HepG2 (cell line): ENCODE results near the gene GUK1. TPM values are rescaled to one million over a fixed set of nuclear protein-coding genes. Genes with fewer than 3 reads are reported as not detected.

Experiments used
- ATAC-seq: fragments of 200-7000 bp; cut with Tn5 transposase; 3 replicates; pipeline ENCODE4 v1.9.1; 2020; ENCODE audit warnings: mild to moderate bottlenecking, moderate library complexity
- BruUV-seq: library from RNA; stranded (reverse); fragments of 400-500 nt; replicated peaks from 2 replicates; lab custom pipeline; 2021; lab: Mats Ljungman, UMichigan
- CTCF ChIA-PET: fragments of 300-600 bp; formaldehyde crosslinking; extraction: SDS; loops from one replicate; lab custom pipeline; 2021; ENCODE audit warnings: low total read pairs, inconsistent platforms, low intra/inter-chr PET ratio; lab: Yijun Ruan, JAX
- POLR2A ChIA-PET: fragments of 350-600 bp; sonication (Branson Sonifier 250); formaldehyde crosslinking; loops from one replicate; lab custom pipeline; 2020; ENCODE audit warnings: antibody characterized with exemption, inconsistent platforms; lab: Yijun Ruan, JAX
- DNase-seq: peaks from one replicate; pipeline ENCODE4 v3.0.0-alpha.2; 2015; ENCODE audit warnings: low spot score
- FAIRE-seq: peaks from 3 replicates; lab custom pipeline; 2011; peaks lifted over from hg19 to GRCh38; lab: Jason Lieb, UNC
- H2AFZ ChIP-seq: one replicate; pipeline ENCODE4 v1.6.1; 2011; ENCODE audit warnings: low read length, inconsistent platforms
- H3K27ac ChIP-seq: fragments of 300-600 bp; 3 replicates; pipeline ENCODE4 v1.8.0; 2011; ENCODE audit warnings: mixed run types, mild to moderate bottlenecking, mixed read lengths, low read length, inconsistent platforms; ENCODE audit not compliant: insufficient read depth; ENCODE audit errors: extremely low read length
- H3K27me3 ChIP-seq, 2 experiments: fragments of 200-600 bp in 1 of 2; 2 replicates in 1 of 2; 3 replicates in 1 of 2; pipeline versions ENCODE4 v1.6.0 to v1.8.0; 2011; ENCODE audit warnings: low read length in 2 of 2, mild to moderate bottlenecking in 2 of 2, moderate library complexity in 2 of 2, inconsistent platforms in 1 of 2; ENCODE audit not compliant: insufficient read depth in 2 of 2, control insufficient read depth in 1 of 2
- H3K36me3 ChIP-seq, 2 experiments: fragments of 200-600 bp in 1 of 2; replicated peaks in 1 of 2; 2 replicates in 1 of 2; 3 replicates in 1 of 2; pipeline versions ENCODE4 v1.5.1 to v1.8.0; 2011; ENCODE audit warnings: low read length in 2 of 2, inconsistent platforms in 1 of 2; ENCODE audit not compliant: insufficient read depth in 2 of 2, control insufficient read depth in 1 of 2
- H3K4me1 ChIP-seq: 2 replicates; pipeline ENCODE4 v1.5.1; 2012; ENCODE audit warnings: low read length, inconsistent platforms; ENCODE audit not compliant: insufficient read depth
- H3K4me2 ChIP-seq: 2 replicates; pipeline ENCODE4 v1.6.0; 2011; ENCODE audit warnings: low read depth, low read length, inconsistent platforms
- H3K4me3 ChIP-seq, 3 experiments: fragments of 200-600 bp in 1 of 3; sonication (generic), shearing (Covaris generic) in 1 of 3; replicated peaks in 1 of 3; 2 replicates each; pipeline ENCODE4 v1.5.1; 2011 to 2016; ENCODE audit warnings: low read length in 3 of 3, inconsistent platforms in 2 of 3, low read depth in 2 of 3, mild to moderate bottlenecking in 2 of 3, control low read depth in 1 of 3, mixed read lengths in 1 of 3; ENCODE audit not compliant: insufficient read depth in 1 of 3
- H3K79me2 ChIP-seq: one replicate; pipeline ENCODE4 v1.6.1; 2011; ENCODE audit warnings: low read length, inconsistent platforms; ENCODE audit not compliant: insufficient read depth
- H3K9ac ChIP-seq: 2 replicates; pipeline ENCODE4 v1.6.0; 2011; ENCODE audit warnings: mild to moderate bottlenecking, low read depth, low read length, inconsistent platforms; ENCODE audit not compliant: insufficient read depth
- H3K9me3 ChIP-seq: 2 replicates; pipeline ENCODE4 v1.5.1; 2012; ENCODE audit warnings: mild to moderate bottlenecking, low read length
- H4K20me1 ChIP-seq: 2 replicates; pipeline ENCODE4 v1.6.0; 2011; ENCODE audit warnings: inconsistent platforms, mild to moderate bottlenecking, low read length, moderate library complexity; ENCODE audit not compliant: insufficient read depth
- HNRNPH1 ChIP-seq: fragments of 200-400 bp; formaldehyde crosslinking; optimal IDR thresholded peaks from 2 replicates; pipeline ENCODE3; 2017; ENCODE audit warnings: mild to moderate bottlenecking, low read depth, low read length
- HNRNPLL ChIP-seq: fragments of 200-400 bp; formaldehyde crosslinking; IDR thresholded peaks from 2 replicates; pipeline ENCODE4 v1.6.1; 2017; ENCODE audit warnings: mild to moderate bottlenecking, low read depth, low read length; ENCODE audit not compliant: poor library complexity, severe bottlenecking
- RFX5 ChIP-seq: IDR thresholded peaks from 2 replicates; pipeline ENCODE4 v1.6.1; 2011; ENCODE audit warnings: low read depth, low read length, improper control_type of control experiment
- SETDB1 ChIP-seq: sonication (generic); formaldehyde crosslinking; IDR thresholded peaks from 2 replicates; pipeline ENCODE4 v1.5.1; 2020; ENCODE audit warnings: missing genetic modification reagents, mild to moderate bottlenecking, borderline replicate concordance
- SMC3 ChIP-seq: IDR thresholded peaks from 2 replicates; pipeline ENCODE4 v1.6.1; 2011; ENCODE audit warnings: low read length, improper control_type of control experiment
- SNAPC2 ChIP-seq: sonication (generic); formaldehyde crosslinking; IDR thresholded peaks from 2 replicates; pipeline ENCODE4 v1.8.1; 2022; ENCODE audit warnings: mild to moderate bottlenecking, missing genetic modification reagents
- THYN1 ChIP-seq: sonication (generic); formaldehyde crosslinking; IDR thresholded peaks from 2 replicates; pipeline ENCODE4 v1.8.1; 2023; ENCODE audit warnings: low read depth, mild to moderate bottlenecking, moderate library complexity, missing genetic modification reagents, borderline replicate concordance
- ZNF556 ChIP-seq: sonication (generic); formaldehyde crosslinking; IDR thresholded peaks from 2 replicates; pipeline ENCODE4 v1.4.0; 2020; ENCODE audit warnings: mild to moderate bottlenecking, missing genetic modification reagents, borderline replicate concordance
- WGBS: methylation state at CpG from one replicate; pipeline ENCODE4 v1.1.6; 2017; ENCODE audit warnings: low lambda C conversion rate; 5-methylcytosine and 5-hydroxymethylcytosine counted together
- in situ Hi-C: cut with HindIII; loops from 2 replicates; pipeline ENCODE4 v1.10.0; 2017; ENCODE audit warnings: low pct_unique_long_range_greater_than_20kb; ENCODE audit not compliant: extremely low pct_ligation_motif_present
- intact Hi-C: fragments of 100-400 bp; cut with micrococcal nuclease; formaldehyde crosslinking; loops from one replicate; pipeline ENCODE4 v1.10.0; 2022; ENCODE audit not compliant: unreplicated experiment
- polyA plus RNA-seq, 8 experiments: library from polyadenylated mRNA; depleted of rRNA in 3 of 8; stranded (reverse) in 7 of 8; unstranded in 1 of 8; fragments of >200 nt; fragmentation: Illumina TruSeq in 4 of 8; extraction: Trizol in 4 of 8; gene quantifications; 2 replicates each; pipeline versions ENCODE4 v1.2.1 to v1.2.3, GENCODE V29; 2011 to 2016; ENCODE audit warnings: low read depth in 4 of 8, missing spikeins in 1 of 8, mixed read lengths in 1 of 8; ENCODE audit not compliant: insufficient read depth in 1 of 8
- total RNA-seq, 5 experiments: library from RNA; depleted of rRNA; stranded (reverse); fragments of >200 nt; fragmentation: Illumina TruSeq; extraction: Trizol; gene quantifications; 2 replicates each; pipeline ENCODE4 v1.2.3, GENCODE V29; 2016; ENCODE audit warnings: low read depth in 1 of 5
- TF ChIP-seq, protein P1 (sequence below): sonication (generic); formaldehyde crosslinking; IDR thresholded peaks from 2 replicates; pipeline ENCODE4 v1.4.0; 2020; ENCODE audit warnings: mild to moderate bottlenecking, missing genetic modification reagents
- TF ChIP-seq, protein P2 (sequence below): IDR thresholded peaks from 2 replicates; pipeline ENCODE4 v1.6.1; 2012; ENCODE audit warnings: low read length, improper control_type of control experiment
- TF ChIP-seq, protein P3 (sequence below): sonication (generic); formaldehyde crosslinking; IDR thresholded peaks from 2 replicates; pipeline ENCODE4 v1.5.1; 2020; ENCODE audit warnings: mild to moderate bottlenecking, missing genetic modification reagents
- TF ChIP-seq, protein P4 (sequence below): sonication (generic); formaldehyde crosslinking; conservative IDR thresholded peaks from 2 replicates; pipeline ENCODE4 v1.8.0; 2022; ENCODE audit warnings: mild to moderate bottlenecking, moderate library complexity, missing genetic modification reagents

Gene GUK1
- total and polyA plus RNA-seq, 2 of the 13 experiments (the other 11 are each of a cell fraction or from before 2014, with no cell fraction given): 116 to 154 TPM

DNA sequence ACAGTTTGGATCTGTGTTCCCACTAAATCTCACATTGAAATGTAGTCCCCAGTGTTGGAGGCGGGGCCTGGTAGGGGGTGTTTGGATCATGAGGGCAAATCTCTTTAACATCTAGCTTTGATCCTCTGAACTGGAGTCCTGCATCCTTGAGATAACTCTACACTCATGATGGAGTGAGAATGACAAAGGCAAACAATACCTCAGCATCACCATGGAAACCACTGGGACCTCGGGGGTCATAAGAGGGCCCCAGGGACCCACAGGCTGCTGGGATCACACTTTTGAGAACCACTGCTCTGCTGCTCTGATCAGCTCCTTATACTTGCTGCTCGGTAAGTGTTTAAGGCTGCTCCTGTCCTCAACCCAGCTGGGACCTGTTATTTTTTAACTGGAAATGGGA lies 54.4 kb downstream of the GUK1 start:
- ATAC-seq: no peak
- CTCF ChIA-PET: no interaction called here
- no peak for TF ChIP-seq SMC3
- TF ChIP-seq SNAPC2 (CRISPR knock-in tag): no peak
- TF ChIP-seq, protein P1, sequence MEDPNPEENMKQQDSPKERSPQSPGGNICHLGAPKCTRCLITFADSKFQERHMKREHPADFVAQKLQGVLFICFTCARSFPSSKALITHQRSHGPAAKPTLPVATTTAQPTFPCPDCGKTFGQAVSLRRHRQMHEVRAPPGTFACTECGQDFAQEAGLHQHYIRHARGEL (CRISPR knock-in tag): no peak
- TF ChIP-seq, protein P2, sequence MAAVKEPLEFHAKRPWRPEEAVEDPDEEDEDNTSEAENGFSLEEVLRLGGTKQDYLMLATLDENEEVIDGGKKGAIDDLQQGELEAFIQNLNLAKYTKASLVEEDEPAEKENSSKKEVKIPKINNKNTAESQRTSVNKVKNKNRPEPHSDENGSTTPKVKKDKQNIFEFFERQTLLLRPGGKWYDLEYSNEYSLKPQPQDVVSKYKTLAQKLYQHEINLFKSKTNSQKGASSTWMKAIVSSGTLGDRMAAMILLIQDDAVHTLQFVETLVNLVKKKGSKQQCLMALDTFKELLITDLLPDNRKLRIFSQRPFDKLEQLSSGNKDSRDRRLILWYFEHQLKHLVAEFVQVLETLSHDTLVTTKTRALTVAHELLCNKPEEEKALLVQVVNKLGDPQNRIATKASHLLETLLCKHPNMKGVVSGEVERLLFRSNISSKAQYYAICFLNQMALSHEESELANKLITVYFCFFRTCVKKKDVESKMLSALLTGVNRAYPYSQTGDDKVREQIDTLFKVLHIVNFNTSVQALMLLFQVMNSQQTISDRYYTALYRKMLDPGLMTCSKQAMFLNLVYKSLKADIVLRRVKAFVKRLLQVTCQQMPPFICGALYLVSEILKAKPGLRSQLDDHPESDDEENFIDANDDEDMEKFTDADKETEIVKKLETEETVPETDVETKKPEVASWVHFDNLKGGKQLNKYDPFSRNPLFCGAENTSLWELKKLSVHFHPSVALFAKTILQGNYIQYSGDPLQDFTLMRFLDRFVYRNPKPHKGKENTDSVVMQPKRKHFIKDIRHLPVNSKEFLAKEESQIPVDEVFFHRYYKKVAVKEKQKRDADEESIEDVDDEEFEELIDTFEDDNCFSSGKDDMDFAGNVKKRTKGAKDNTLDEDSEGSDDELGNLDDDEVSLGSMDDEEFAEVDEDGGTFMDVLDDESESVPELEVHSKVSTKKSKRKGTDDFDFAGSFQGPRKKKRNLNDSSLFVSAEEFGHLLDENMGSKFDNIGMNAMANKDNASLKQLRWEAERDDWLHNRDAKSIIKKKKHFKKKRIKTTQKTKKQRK: no peak
- no peak for TF ChIP-seq THYN1 (CRISPR knock-in tag)
- no peak for TF ChIP-seq ZNF556 (CRISPR knock-in tag)
- no peak for TF ChIP-seq RFX5
- TF ChIP-seq HNRNPH1: no peak
- no peak for TF ChIP-seq SETDB1 (CRISPR knock-in tag)
- no peak for TF ChIP-seq HNRNPLL
- TF ChIP-seq, protein P3, sequence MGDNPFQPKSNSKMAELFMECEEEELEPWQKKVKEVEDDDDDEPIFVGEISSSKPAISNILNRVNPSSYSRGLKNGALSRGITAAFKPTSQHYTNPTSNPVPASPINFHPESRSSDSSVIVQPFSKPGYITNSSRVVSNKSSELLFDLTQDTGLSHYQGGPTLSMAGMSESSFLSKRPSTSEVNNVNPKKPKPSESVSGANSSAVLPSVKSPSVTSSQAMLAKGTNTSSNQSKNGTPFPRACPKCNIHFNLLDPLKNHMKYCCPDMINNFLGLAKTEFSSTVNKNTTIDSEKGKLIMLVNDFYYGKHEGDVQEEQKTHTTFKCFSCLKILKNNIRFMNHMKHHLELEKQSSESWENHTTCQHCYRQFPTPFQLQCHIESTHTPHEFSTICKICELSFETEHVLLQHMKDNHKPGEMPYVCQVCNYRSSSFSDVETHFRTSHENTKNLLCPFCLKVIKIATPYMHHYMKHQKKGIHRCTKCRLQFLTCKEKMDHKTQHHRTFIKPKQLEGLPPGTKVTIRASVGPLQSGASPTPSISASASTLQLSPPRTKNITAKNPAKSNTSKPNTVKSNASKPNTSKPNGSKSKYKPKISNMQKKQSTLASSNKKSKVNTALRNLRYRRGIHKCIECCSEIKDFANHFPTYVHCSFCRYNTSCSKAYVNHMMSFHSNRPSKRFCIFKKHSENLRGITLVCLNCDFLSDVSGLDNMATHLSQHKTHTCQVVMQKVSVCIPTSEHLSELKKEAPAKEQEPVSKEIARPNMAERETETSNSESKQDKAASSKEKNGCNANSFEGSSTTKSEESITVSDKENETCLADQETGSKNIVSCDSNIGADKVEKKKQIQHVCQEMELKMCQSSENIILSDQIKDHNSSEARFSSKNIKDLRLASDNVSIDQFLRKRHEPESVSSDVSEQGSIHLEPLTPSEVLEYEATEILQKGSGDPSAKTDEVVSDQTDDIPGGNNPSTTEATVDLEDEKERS (CRISPR knock-in tag): no peak
- TF ChIP-seq, protein P4, sequence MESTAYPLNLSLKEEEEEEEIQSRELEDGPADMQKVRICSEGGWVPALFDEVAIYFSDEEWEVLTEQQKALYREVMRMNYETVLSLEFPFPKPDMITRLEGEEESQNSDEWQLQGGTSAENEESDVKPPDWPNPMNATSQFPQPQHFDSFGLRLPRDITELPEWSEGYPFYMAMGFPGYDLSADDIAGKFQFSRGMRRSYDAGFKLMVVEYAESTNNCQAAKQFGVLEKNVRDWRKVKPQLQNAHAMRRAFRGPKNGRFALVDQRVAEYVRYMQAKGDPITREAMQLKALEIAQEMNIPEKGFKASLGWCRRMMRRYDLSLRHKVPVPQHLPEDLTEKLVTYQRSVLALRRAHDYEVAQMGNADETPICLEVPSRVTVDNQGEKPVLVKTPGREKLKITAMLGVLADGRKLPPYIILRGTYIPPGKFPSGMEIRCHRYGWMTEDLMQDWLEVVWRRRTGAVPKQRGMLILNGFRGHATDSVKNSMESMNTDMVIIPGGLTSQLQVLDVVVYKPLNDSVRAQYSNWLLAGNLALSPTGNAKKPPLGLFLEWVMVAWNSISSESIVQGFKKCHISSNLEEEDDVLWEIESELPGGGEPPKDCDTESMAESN: no peak
- Histone ChIP-seq H3K9ac (no peak overlapping the region), H3K36me3 (no peaks in the 10 kb centered on the region), H3K27ac (no peak overlapping the region), H3K9me3 (peaks cover 12% of the 10 kb centered on the region), H3K27me3 (no peaks in the 10 kb centered on the region; a peak in 1 of 5 replicates), H3K79me2 (no peaks in the 10 kb centered on the region), H4K20me1 (no peaks in the 10 kb centered on the region), H3K4me2 (no peak overlapping the region), H2AFZ (no peak overlapping the region), H3K4me1 (no peaks in the 10 kb centered on the region), H3K4me3 (no peak overlapping the region)
- no TSS peak for BruUV-seq
- in situ Hi-C loops: loop anchor here (10.0 kb wide), 1 partner anchor 200 kb away; no protein-coding TSS in a partner anchor
- POLR2A ChIA-PET: no interaction called here
- no peak for FAIRE-seq
- 21% methylated on average over 3 of the region's 3 CpGs for WGBS
- DNase-seq: no peak
- intact Hi-C loops: no loop called here
